HG03565 (cell line): ENCODE data around the gene DCPS.
"Not testable (repeated sequence)": the region's sequence is repeated elsewhere in the genome, so short reads cannot be mapped to it uniquely, and the experiment has no call there.

ENCODE experiments used
- ATAC-seq: cut with Tn5 transposase; IDR thresholded peaks from one replicate; pipeline ENCODE4 v1.9.1; 2021; ENCODE audit warnings: mild to moderate bottlenecking, moderate library complexity; ENCODE audit not compliant: unreplicated experiment

The DCPS gene

GRCh38 chr11:126357969-126358762 is 54.3 kb downstream of the DCPS start:
- ATAC-seq: no peak

DNA sequence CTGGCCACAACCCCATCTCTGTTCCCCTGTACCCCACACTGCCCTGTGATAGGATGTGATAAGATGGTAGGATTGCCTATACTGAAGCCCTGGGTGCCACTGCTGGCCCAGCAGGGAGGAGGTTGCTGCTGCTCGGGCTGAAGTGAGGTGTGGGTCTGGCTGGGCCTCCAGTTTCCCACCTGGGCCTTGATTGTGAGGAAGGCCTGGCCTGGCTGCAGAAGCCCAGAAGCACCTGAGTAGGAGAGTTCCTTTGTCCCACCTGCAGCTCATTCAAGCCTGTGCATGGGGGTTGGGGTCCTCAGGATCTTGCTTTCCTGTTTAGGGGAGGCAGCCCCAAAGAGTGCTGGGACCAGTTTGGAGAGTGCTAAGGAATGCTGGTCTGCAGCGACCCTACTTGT is 54.9 kb downstream of the DCPS start:
- no peak for ATAC-seq

DNA sequence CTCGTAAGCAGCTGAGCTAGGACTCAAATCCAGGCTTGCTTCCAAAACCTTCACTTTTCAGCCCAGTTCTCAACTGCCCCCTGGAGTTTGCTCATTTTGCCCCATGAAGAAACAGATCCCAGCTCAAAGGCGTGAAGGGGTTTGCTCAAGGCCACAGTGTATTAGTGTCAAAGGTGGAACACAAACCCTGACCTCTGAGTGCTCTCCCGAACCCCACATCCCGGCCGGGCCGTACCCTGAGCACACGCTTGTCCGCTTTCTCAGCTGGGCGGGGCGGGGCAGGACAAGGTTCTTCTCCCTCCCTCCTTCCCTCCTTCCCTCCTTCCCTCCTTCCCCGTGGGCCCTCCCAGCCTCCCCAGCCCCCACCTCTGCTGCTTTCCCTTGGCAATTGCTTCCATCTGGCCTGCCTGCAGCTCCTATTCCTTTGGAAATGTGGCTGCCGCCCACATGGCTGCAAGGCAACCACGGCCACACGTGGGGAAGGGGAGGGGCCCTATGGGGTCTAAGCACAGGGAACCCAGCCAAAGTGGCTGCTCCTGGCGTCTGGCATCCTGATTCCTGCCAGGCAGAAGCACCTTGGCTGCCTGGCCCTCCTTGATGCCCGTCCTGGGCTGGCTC is 55.7 kb downstream of the DCPS start:
- no peak for ATAC-seq

DNA sequence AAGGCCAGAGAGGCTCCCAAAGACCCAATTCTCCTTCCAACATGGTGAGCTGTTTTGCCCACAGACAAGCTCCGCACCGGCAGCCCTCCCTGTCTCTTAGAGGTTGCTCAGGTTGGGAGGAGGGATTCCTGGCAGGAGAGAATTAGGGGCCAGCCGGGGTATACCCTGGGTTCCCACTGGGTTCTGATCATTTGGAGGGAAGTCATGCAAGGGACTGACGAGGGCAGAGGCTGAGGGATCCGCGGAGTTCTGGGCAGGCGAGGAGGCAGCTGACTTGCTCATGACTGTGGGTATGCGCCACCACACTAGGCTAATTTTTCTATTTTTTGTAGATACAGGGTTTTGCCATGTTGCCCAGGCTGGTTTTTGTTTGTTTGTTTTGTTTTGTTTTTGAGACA is 56.2 kb downstream of the DCPS start:
- no peak for ATAC-seq

DNA sequence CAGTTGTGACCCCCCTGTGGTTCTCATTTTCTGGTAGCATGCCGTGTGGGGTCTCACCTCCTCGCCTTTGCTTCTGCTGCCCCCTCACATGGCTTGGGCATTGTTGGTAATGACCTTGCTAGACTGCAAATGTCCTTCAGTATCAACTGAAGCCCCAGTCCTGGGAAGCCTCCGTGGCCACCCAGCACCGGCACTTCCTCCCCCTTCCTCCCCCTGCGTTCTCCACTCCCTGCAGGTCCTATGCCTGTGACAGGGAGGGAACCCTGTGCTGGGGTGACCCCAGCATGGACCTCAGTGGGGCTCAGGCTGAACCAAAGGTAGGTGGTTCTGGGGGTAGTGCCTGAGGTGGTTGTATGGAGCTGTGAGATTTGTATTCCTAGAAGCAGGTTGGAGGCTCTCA is 57.5 kb downstream of the DCPS start:
- no peak for ATAC-seq

DNA sequence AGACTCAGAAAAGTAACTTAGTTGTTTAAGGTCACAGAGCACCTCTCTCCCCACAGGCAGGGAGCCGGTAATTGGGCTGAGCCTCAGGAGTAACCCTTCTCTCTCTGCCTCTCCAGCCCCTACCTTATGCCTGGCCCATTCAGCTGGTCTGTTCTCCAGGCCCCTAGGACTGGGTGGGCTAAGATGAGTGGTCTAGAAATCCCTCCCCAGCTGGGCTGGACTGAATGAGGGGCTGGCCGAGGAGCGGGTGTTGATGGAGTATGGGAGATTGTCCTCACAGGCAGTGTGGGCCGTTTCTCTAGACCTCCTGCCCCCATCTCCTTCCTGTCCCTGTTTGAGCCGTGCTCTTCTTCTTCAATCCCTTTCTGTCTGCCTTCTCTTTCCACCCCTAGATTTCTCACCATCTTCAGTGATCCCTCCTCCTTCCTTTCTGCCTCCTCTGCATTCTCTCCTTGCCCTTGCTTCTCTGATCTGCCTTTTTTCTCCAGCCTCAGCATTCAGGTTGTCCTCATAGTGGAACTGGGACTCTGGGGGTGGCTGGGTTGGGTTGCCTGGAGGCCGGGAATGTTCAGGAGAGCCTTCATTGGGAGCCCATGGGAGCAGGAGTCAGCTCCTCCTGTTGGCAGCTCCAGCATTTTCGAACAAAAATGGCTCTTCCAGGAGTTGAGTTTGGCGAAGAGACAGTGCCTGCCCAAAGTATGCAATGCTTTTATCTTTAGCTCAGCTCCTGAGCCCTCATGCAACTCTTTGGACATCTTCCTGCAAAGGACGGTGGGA is 59.2 kb downstream of the DCPS start:
- ATAC-seq: no peak

- no peak for ATAC-seq
Observed at GRCh38 chr11:126363706-126364248, 59.9 kb downstream of the DCPS start.

- ATAC-seq: not testable (repeated sequence)
Observed at GRCh38 chr11:126364735-126365134, 60.9 kb downstream of the DCPS start.

GRCh38 chr11:126365508-126365907 is 61.6 kb downstream of the DCPS start:
- ATAC-seq: not testable (repeated sequence)

DNA sequence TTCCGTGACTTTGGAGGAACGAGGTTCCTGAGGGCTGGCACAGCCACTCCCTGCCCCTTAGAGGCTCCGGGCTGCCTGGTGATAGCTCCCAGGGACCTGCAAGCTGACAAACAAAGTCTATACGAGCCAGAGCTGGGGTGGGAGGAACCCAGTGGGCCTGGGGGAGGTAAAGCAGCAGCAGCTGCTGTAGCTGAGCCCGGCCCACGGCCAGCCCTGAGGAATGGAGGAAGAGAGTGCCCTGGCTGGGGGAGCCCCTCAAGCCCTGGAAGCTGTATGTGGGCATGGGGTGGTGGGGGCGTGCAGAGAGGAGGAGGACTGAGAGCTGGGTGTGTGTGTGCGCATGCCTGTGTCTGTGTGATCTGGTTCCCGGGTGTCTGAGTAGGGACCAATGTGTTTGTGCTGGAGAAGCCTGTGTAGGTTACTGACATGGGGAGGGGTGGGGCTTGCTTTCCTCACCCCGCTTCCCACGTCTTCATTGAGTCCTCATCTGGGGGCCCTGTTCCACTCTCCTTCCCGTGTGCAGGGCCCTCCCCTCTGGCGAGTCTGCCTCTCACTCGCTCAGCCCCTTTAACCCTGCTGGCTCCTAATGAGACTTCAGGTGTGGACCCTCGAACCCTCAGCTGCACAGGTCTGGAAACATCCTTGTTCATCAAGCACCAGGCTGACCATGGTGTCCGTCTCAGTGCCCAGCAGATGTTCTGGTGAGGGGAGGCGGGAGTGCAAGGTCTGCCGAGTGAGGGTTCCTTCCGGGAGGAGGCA is 62.4 kb downstream of the DCPS start:
- ATAC-seq: no peak

DNA sequence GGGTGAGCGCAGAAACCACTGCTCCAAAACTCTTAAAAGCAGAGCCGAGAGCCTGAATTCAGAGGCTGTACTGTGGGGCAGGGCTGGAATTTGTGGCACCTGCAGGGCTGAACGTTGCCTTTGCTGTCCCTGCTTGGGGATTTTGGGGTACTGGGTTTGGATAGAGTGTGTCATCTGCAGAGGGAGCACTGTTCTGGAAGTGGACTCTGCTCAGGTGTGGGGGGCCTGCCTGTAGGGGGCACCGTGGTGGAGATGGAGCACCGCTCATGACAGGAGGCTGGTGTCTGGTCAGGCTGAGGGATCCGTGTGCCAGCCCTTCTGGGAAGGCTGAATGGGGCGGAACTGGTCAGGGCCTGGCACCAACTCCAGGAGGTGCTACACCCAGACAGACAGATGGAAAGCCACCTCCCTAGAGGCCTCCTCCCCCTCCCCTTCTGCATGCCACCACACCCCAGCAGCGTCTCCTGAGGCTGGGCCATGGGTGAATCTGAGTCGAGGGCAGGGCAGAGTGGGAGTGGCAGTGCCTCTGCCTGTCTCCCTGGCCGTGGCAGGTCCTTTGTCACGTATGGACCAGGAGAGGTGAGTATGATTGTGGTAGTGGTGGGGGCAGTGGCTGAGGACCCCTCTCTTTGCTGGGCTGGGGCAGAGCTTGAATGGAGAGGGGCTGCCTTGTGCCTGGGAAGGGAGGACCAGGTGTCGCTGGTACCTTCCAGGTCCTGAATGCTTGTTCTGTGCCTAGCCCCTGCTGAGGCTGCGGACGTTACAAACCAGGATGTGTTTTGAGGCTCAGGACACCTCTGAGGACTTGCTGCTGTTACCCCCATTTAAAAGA is 63.2 kb downstream of the DCPS start:
- not testable (repeated sequence) for ATAC-seq

- ATAC-seq: not testable (repeated sequence)
Observed at GRCh38 chr11:126367806-126368205, 63.9 kb downstream of the DCPS start.

- ATAC-seq: not testable (repeated sequence)
Observed at GRCh38 chr11:126368336-126369119, 64.7 kb downstream of the DCPS start.

DNA sequence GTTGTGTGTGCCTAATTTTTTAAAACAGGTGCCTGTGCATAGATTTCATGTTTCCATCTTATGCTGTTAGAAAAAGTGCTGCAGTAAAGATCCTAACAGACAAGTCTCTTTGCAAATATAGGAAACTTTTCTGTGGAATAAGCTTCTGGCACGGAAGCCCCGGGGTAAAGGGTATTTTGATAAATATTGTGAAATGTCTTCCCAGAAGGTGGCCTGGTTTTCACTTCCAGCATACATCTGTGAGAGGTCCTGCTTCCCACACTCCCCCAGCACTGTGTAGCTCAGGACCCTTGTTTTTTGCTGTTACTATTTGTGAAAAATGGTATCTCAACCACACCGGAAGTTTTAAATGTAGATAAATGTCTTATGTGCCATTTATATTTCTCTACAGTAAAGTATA is 66.2 kb downstream of the DCPS start:
- ATAC-seq: no peak

DNA sequence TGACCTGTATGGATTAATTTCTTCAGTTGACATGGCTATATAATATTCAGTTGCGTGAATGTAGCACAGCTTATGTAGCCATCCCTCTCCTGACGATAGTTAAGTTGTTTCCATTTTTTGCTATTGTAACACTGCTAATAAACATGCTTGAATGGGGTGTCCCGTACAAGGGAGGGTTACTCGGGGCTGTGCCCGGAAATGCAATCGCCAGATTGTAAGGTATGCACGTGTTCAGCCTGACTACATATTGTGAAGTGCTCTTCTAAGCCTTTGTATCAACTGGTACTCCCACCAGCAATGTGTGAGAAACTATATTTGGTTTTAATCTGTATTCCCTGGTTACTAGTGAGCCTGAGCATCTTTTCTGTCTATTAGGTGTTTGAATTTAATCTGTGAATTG is 67.7 kb downstream of the DCPS start:
- no peak for ATAC-seq

DNA sequence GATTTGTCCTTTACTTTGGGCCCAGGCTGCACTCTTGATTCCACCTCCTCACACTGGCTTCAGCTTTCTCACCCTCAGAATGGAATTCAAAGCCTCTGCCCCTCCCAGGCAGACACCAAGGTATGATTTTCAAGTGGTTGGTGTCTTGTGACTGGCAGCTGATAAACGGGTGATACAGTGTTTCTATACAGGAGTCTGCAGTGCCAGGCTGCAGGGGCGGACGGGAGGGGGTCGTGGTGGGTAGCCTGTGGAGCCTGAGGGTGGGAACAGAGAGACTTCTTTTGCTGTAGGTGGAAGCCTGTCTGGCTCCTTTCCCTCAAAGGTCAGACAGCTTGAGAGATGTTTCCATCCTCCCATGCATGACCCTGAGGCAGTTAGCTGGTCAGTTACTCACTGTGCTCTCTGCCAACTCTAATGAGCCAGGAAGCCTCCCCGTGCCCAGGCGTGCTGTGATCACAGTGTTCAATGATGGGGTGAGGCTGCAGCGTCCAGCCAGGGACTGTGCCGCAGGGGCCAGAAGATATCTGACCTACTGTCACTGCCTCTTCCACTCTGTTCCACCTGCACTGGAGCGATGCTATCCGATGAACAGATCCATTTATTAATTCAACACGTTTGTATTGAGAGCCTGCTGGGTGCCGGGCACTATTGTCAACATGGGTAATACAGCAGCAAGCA is 69.7 kb downstream of the DCPS start:
- ATAC-seq: not testable (repeated sequence)

DNA sequence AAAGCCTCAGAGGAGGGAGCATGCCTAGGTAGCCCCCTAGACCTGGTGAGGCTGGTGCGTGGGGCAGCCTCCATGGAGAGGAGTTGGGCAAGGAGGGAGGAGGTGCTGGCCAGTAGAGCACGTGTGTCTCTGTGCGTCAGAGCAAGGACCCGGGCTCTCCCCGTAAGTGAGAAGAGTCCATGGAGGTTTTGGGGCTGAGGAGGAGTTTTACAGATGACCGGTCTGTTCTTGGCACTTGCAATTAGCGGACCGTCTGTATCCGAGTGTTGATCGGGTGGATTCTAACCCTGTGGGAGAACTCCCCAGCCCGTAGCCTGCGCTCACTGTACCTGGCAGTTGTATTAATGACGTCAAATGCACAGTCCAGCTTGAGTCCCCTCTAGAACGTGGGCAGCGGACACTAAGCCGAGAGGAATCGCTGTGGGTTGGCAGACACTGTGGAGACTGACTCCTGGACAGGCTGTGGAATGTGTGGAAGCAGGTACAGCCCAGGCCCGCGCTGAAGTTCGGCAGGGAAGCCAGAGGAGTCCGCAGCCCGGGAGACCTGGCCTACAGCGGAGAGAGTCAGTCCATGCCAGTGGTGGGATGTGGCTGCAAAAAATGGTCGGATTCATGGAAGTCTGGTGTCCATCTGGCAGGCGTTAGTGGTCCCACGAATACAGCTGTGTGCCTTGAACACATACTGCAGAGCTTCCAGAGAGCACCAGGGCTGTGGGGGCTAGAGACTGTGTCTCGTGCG is 70.9 kb downstream of the DCPS start:
- ATAC-seq: not testable (repeated sequence)

- ATAC-seq: no peak
Observed at GRCh38 chr11:126375726-126376125, 71.9 kb downstream of the DCPS start.
